Activated naive CD4-positive, alpha-beta T cell treated with anti-CD3 and anti-CD28 coated beads, Interleukin-2, amount 10 ng/mL, durations not matched to agents 7 days and 5 days (primary cell): ENCODE data around the gene TMEM17.
"Not testable (repeated sequence)": the region's sequence is repeated elsewhere in the genome, so short reads cannot be mapped to it uniquely, and the experiment has no call there.

Source experiments
- CTCF ChIA-PET: fragments of 350-600 bp; sonication (Branson Sonifier 250); formaldehyde crosslinking; loops from one replicate; lab custom pipeline; 2021; ENCODE audit warnings: antibody characterized with exemption; lab: Charles Lee
- DNase-seq: peaks from one replicate; pipeline ENCODE4 v3.0.0-alpha.2; 2020
- H3K27ac Mint-ChIP-seq: one replicate; pipeline ENCODE4 v1.8.0; 2021; ENCODE audit warnings: mild to moderate bottlenecking, moderate library complexity, mixed read lengths
- H3K27me3 Mint-ChIP-seq: one replicate; pipeline ENCODE4 v1.8.0; 2021; ENCODE audit warnings: mild to moderate bottlenecking, mixed read lengths
- H3K36me3 Mint-ChIP-seq: one replicate; pipeline ENCODE4 v1.8.0; 2021; ENCODE audit warnings: mixed read lengths
- H3K4me1 Mint-ChIP-seq: one replicate; pipeline ENCODE4 v1.8.0; 2021; ENCODE audit warnings: mixed read lengths
- H3K4me3 Mint-ChIP-seq: one replicate; pipeline ENCODE4 v1.8.0; 2021; ENCODE audit warnings: mild to moderate bottlenecking, moderate library complexity, mixed read lengths
- H3K9me3 Mint-ChIP-seq: one replicate; pipeline ENCODE4 v1.8.0; 2021; ENCODE audit warnings: mixed read lengths

Gene TMEM17

GRCh38 chr2:62505750-62506420, at the start of gene TMEM17:
Gene TMEM17, minus strand, starts transcription at chr2:62506195. Its CDS starts 66 bp downstream, at chr2:62506129.
- Mint-ChIP-seq H3K27ac (no peak within 1 kb of the TSS), H3K4me3 (peak within 1 kb of the TSS; percentile 63)
- CTCF ChIA-PET = no interaction called here

GRCh38 chr2:62554440-62554839, 48.4 kb upstream of the TMEM17 start:
- DNase-seq = no peak
- Mint-ChIP-seq H3K4me1 (no peaks in the 10 kb centered on the region), H3K27ac (no peak overlapping the region), H3K36me3 (no peaks in the 10 kb centered on the region), H3K4me3 (no peak overlapping the region), H3K27me3 (no peaks in the 10 kb centered on the region), H3K9me3 (no peaks in the 10 kb centered on the region)
- CTCF ChIA-PET = no interaction called here

More at GRCh38 chr2:62505750-62506420, at the start of gene TMEM17:
- H3K27me3 Mint-ChIP-seq = peaks cover 34% of the 10 kb centered on the region
- no peaks in the 10 kb centered on the region for H3K36me3 Mint-ChIP-seq
- no peaks in the 10 kb centered on the region for H3K9me3 Mint-ChIP-seq
- H3K4me1 Mint-ChIP-seq = peaks cover 7% of the 10 kb centered on the region
- DNase-seq = peak; percentile 36

- H3K36me3 Mint-ChIP-seq = no peaks in the 10 kb centered on the region
- peaks cover 2% of the 10 kb centered on the region for H3K27me3 Mint-ChIP-seq
- no peak overlapping the region for H3K27ac Mint-ChIP-seq
- H3K4me1 Mint-ChIP-seq = no peaks in the 10 kb centered on the region
- H3K9me3 Mint-ChIP-seq = no peaks in the 10 kb centered on the region
- H3K4me3 Mint-ChIP-seq = no peak overlapping the region
- DNase-seq = no peak
- CTCF ChIA-PET = no interaction called here
Measured at GRCh38 chr2:62550461-62550860, 44.5 kb upstream of the TMEM17 start.

GRCh38 chr2:62547854-62548253, 41.9 kb upstream of the TMEM17 start:
- H3K4me3 Mint-ChIP-seq = no peak overlapping the region
- no peak for DNase-seq
- H3K27ac Mint-ChIP-seq = no peak overlapping the region
- H3K4me1 Mint-ChIP-seq = no peaks in the 10 kb centered on the region
- H3K9me3 Mint-ChIP-seq = no peaks in the 10 kb centered on the region
- CTCF ChIA-PET = no interaction called here
- H3K27me3 Mint-ChIP-seq = peaks cover 10% of the 10 kb centered on the region
- H3K36me3 Mint-ChIP-seq = no peaks in the 10 kb centered on the region

GRCh38 chr2:62545261-62545660, 39.3 kb upstream of the TMEM17 start:
- Mint-ChIP-seq H3K4me1 (no peaks in the 10 kb centered on the region), H3K27ac (no peak overlapping the region), H3K36me3 (no peaks in the 10 kb centered on the region), H3K4me3 (no peak overlapping the region), H3K9me3 (no peaks in the 10 kb centered on the region), H3K27me3 (peaks cover 15% of the 10 kb centered on the region)
- CTCF ChIA-PET = no interaction called here
- DNase-seq = no peak

- H3K27ac Mint-ChIP-seq = no peak overlapping the region
- peaks cover 2% of the 10 kb centered on the region for H3K9me3 Mint-ChIP-seq
- peaks cover 14% of the 10 kb centered on the region for H3K27me3 Mint-ChIP-seq
- no peak for DNase-seq
- H3K4me3 Mint-ChIP-seq = no peak overlapping the region
- CTCF ChIA-PET = no interaction called here
- no peaks in the 10 kb centered on the region for H3K4me1 Mint-ChIP-seq
- no peaks in the 10 kb centered on the region for H3K36me3 Mint-ChIP-seq
Measured at GRCh38 chr2:62540408-62541168, 34.6 kb upstream of the TMEM17 start.

- no peaks in the 10 kb centered on the region for H3K4me1 Mint-ChIP-seq
- H3K9me3 Mint-ChIP-seq = peaks cover 4% of the 10 kb centered on the region
- DNase-seq = no peak
- no peak overlapping the region for H3K27ac Mint-ChIP-seq
- H3K36me3 Mint-ChIP-seq = no peaks in the 10 kb centered on the region
- H3K27me3 Mint-ChIP-seq = peaks cover 13% of the 10 kb centered on the region
- CTCF ChIA-PET = no interaction called here
- no peak overlapping the region for H3K4me3 Mint-ChIP-seq
Measured at GRCh38 chr2:62539606-62540407, 33.8 kb upstream of the TMEM17 start.

- H3K4me3 Mint-ChIP-seq = no peak overlapping the region
- CTCF ChIA-PET = no interaction called here
- H3K4me1 Mint-ChIP-seq = no peaks in the 10 kb centered on the region
- peaks cover 15% of the 10 kb centered on the region for H3K27me3 Mint-ChIP-seq
- no peaks in the 10 kb centered on the region for H3K36me3 Mint-ChIP-seq
- H3K27ac Mint-ChIP-seq = no peak overlapping the region
- DNase-seq = no peak
- H3K9me3 Mint-ChIP-seq = peaks cover 6% of the 10 kb centered on the region
Measured at GRCh38 chr2:62538756-62539155, 32.8 kb upstream of the TMEM17 start.

- no peak for DNase-seq
- Mint-ChIP-seq H3K27ac (no peak overlapping the region), H3K9me3 (peaks cover 10% of the 10 kb centered on the region), H3K4me1 (no peaks in the 10 kb centered on the region), H3K36me3 (no peaks in the 10 kb centered on the region), H3K4me3 (no peak overlapping the region), H3K27me3 (peaks cover 15% of the 10 kb centered on the region)
- CTCF ChIA-PET = no interaction called here
Measured at GRCh38 chr2:62537814-62538213, 31.8 kb upstream of the TMEM17 start.

- H3K27me3 Mint-ChIP-seq = peaks cover 15% of the 10 kb centered on the region
- no peaks in the 10 kb centered on the region for H3K4me1 Mint-ChIP-seq
- CTCF ChIA-PET = no interaction called here
- DNase-seq = no peak
- no peak overlapping the region for H3K27ac Mint-ChIP-seq
- no peaks in the 10 kb centered on the region for H3K36me3 Mint-ChIP-seq
- H3K4me3 Mint-ChIP-seq = no peak overlapping the region
- H3K9me3 Mint-ChIP-seq = peaks cover 10% of the 10 kb centered on the region
Measured at GRCh38 chr2:62536873-62537547, 31.0 kb upstream of the TMEM17 start.

- H3K27me3 Mint-ChIP-seq = peaks cover 11% of the 10 kb centered on the region
Measured at GRCh38 chr2:62535521-62535920, 29.5 kb upstream of the TMEM17 start.

GRCh38 chr2:62531594-62531993, 25.6 kb upstream of the TMEM17 start:
- H3K4me3 Mint-ChIP-seq = no peak overlapping the region
- CTCF ChIA-PET = no interaction called here
- no peaks in the 10 kb centered on the region for H3K4me1 Mint-ChIP-seq
- no peak overlapping the region for H3K27ac Mint-ChIP-seq
- H3K27me3 Mint-ChIP-seq = peaks cover 11% of the 10 kb centered on the region
- H3K36me3 Mint-ChIP-seq = no peaks in the 10 kb centered on the region
- H3K9me3 Mint-ChIP-seq = peaks cover 10% of the 10 kb centered on the region
- DNase-seq = no peak

More at GRCh38 chr2:62535521-62535920, 29.5 kb upstream of the TMEM17 start:
- H3K4me3 Mint-ChIP-seq, CTCF ChIA-PET, H3K4me1 Mint-ChIP-seq, H3K36me3 Mint-ChIP-seq, DNase-seq, H3K27ac Mint-ChIP-seq, H3K9me3 Mint-ChIP-seq: not testable (repeated sequence)

- peaks cover 6% of the 10 kb centered on the region for H3K9me3 Mint-ChIP-seq
- peaks cover 7% of the 10 kb centered on the region for H3K27me3 Mint-ChIP-seq
- no peaks in the 10 kb centered on the region for H3K4me1 Mint-ChIP-seq
Measured at GRCh38 chr2:62529758-62530157, 23.8 kb upstream of the TMEM17 start.

More at GRCh38 chr2:62529758-62530157, 23.8 kb upstream of the TMEM17 start:
- Mint-ChIP-seq H3K36me3 (no peaks in the 10 kb centered on the region), H3K27ac (no peak overlapping the region), H3K4me3 (no peak overlapping the region)
- CTCF ChIA-PET = no interaction called here
- DNase-seq = no peak
